ENCODE measurements around the gene VAT1. TPM values are rescaled to one million over a fixed set of nuclear protein-coding genes. Genes with fewer than 3 reads are reported as not detected.

VAT1 gene
- total RNA-seq, 1 donor from 2014 or later = 115 TPM

GRCh38 chr17:43031666-43032065, 9.5 kb upstream of the VAT1 start:
- H3K36me3 Mint-ChIP-seq (ENCODE audit: low read depth) = no peaks in the 10 kb centered on the region
- H3K9me3 Mint-ChIP-seq = no peaks in the 10 kb centered on the region
- no peak overlapping the region for H3K4me3 Mint-ChIP-seq
- DNase-seq (ENCODE audit: low read depth, low spot score) = no peak
- H3K27me3 Mint-ChIP-seq (ENCODE audit: low read depth) = no peaks in the 10 kb centered on the region
- no peak overlapping the region for H3K27ac Mint-ChIP-seq (ENCODE audit: unreplicated experiment)
- no peak for TF ChIP-seq CTCF (conservative IDR thresholded peaks at IDR 0.05)
- H3K4me1 Mint-ChIP-seq = peaks cover 64% of the 10 kb centered on the region

- Mint-ChIP-seq H3K4me3 (no peak overlapping the region), H3K27me3 (ENCODE audit: low read depth) (no peaks in the 10 kb centered on the region), H3K27ac (ENCODE audit: unreplicated experiment) (peak overlapping the region; percentile 16), H3K36me3 (ENCODE audit: low read depth) (no peaks in the 10 kb centered on the region), H3K4me1 (peaks cover 54% of the 10 kb centered on the region), H3K9me3 (no peaks in the 10 kb centered on the region)
- DNase-seq (ENCODE audit: low read depth, low spot score) = no peak
- TF ChIP-seq CTCF (conservative IDR thresholded peaks at IDR 0.05) = no peak
Observed at GRCh38 chr17:43030137-43030767, 8.1 kb upstream of the VAT1 start.

- H3K9me3 Mint-ChIP-seq = no peaks in the 10 kb centered on the region
- peak overlapping the region; percentile 47 for H3K4me3 Mint-ChIP-seq
- peak overlapping the region; percentile 83 for H3K27ac Mint-ChIP-seq (ENCODE audit: unreplicated experiment)
- TF ChIP-seq CTCF (conservative IDR thresholded peaks at IDR 0.05) = no peak
- H3K27me3 Mint-ChIP-seq (ENCODE audit: low read depth) = peaks cover 3% of the 10 kb centered on the region
- no peak for DNase-seq (ENCODE audit: low read depth, low spot score)
- no peaks in the 10 kb centered on the region for H3K36me3 Mint-ChIP-seq (ENCODE audit: low read depth)
- H3K4me1 Mint-ChIP-seq = peaks cover 44% of the 10 kb centered on the region
Observed at GRCh38 chr17:43028221-43028861, 6.2 kb upstream of the VAT1 start.

GRCh38 chr17:43027091-43028032, 5.2 kb upstream of the VAT1 start:
- H3K27me3 Mint-ChIP-seq (ENCODE audit: low read depth) = peaks cover 3% of the 10 kb centered on the region
- H3K36me3 Mint-ChIP-seq (ENCODE audit: low read depth) = no peaks in the 10 kb centered on the region
- peak overlapping the region; percentile 74 for H3K4me3 Mint-ChIP-seq
- no peaks in the 10 kb centered on the region for H3K9me3 Mint-ChIP-seq
- H3K27ac Mint-ChIP-seq (ENCODE audit: unreplicated experiment) = no peak overlapping the region
- peaks cover 42% of the 10 kb centered on the region for H3K4me1 Mint-ChIP-seq
- DNase-seq (ENCODE audit: low read depth, low spot score) = no peak
- TF ChIP-seq CTCF (conservative IDR thresholded peaks at IDR 0.05) = no peak

- no peak overlapping the region for H3K27ac Mint-ChIP-seq (ENCODE audit: unreplicated experiment)
- no peak for DNase-seq (ENCODE audit: low read depth, low spot score)
- peaks cover 3% of the 10 kb centered on the region for H3K27me3 Mint-ChIP-seq (ENCODE audit: low read depth)
- TF ChIP-seq CTCF (conservative IDR thresholded peaks at IDR 0.05) = no peak
- H3K4me3 Mint-ChIP-seq = peak overlapping the region; percentile 74
- H3K4me1 Mint-ChIP-seq = peaks cover 42% of the 10 kb centered on the region
- no peaks in the 10 kb centered on the region for H3K36me3 Mint-ChIP-seq (ENCODE audit: low read depth)
- H3K9me3 Mint-ChIP-seq = no peaks in the 10 kb centered on the region
Observed at GRCh38 chr17:43026595-43026994, 4.4 kb upstream of the VAT1 start.

Data from neural crest cell (in vitro differentiated cells).